Sigmoid colon (tissue), 7 donors: ENCODE results near the gene PET117. TPM values are rescaled to one million over a fixed set of nuclear protein-coding genes. Genes with fewer than 3 reads are reported as not detected.

Experiments
- DNase-seq: peaks from one replicate; pipeline ENCODE4 v3.0.0-alpha.2; 2019
- H3K27ac ChIP-seq, 4 donors: fragments of 200-600 bp; sonication (generic); one replicate each; pipeline ENCODE4 v1.5.1; 2016 to 2019; ENCODE audit warnings: mild to moderate bottlenecking in 1 of 4
- H3K27me3 ChIP-seq, 3 donors: fragments of 200-600 bp; sonication (generic); one replicate each; pipeline ENCODE4 v1.5.1; 2019; ENCODE audit warnings: mild to moderate bottlenecking in 1 of 3
- H3K36me3 ChIP-seq, 4 donors: fragments of 200-600 bp; sonication (generic); one replicate each; pipeline ENCODE4 v1.5.1; 2016 to 2019
- H3K4me1 ChIP-seq, 4 donors: fragments of 200-600 bp; sonication (generic); one replicate each; pipeline ENCODE4 v1.5.1; 2017 to 2019
- H3K4me3 ChIP-seq, 4 donors: fragments of 200-600 bp; sonication (generic); one replicate each; pipeline ENCODE4 v1.5.1; 2017 to 2019; ENCODE audit warnings: mild to moderate bottlenecking in 2 of 4, moderate library complexity in 1 of 4
- H3K9me3 ChIP-seq, 4 donors: fragments of 200-600 bp in 3 of 4; sonication (generic) in 3 of 4; one replicate each; pipeline versions ENCODE4 v1.5.1 to v1.6.1; 2013 to 2019
- CTCF ChIP-seq, 4 experiments: fragments of 450-650 bp in 3 of 4; fragments of 200-600 bp in 1 of 4; IDR thresholded peaks; one replicate each; pipeline ENCODE4 v1.5.1; 2016 to 2019; ENCODE audit warnings: antibody characterized with exemption in 4 of 4, mild to moderate bottlenecking in 3 of 4, moderate library complexity in 2 of 4
- EP300 ChIP-seq, 4 donors: sonication (generic); formaldehyde crosslinking; IDR thresholded peaks; one replicate each; pipeline ENCODE4 v1.6.1; 2017; ENCODE audit warnings: antibody characterized with exemption in 4 of 4
- POLR2A ChIP-seq, 2 donors: fragments of 450-650 bp; IDR thresholded peaks; one replicate each; pipeline ENCODE4 v1.6.1; 2016; ENCODE audit warnings: antibody characterized with exemption in 2 of 2, mild to moderate bottlenecking in 2 of 2, moderate library complexity in 2 of 2
- POLR2AphosphoS5 ChIP-seq, 4 donors: sonication (generic); formaldehyde crosslinking; IDR thresholded peaks; one replicate each; pipeline ENCODE4 v1.6.1; 2017; ENCODE audit warnings: antibody characterized with exemption in 4 of 4
- WGBS, 2 donors: extraction: QIAGEN DNeasy Blood & Tissue Kit; methylation state at CpG; one replicate each; pipeline ENCODE4 v1.1.7; 2013; 5-methylcytosine and 5-hydroxymethylcytosine counted together
- intact Hi-C: fragments of 100-400 bp; cut with DNase I; formaldehyde crosslinking; loops from one replicate; pipeline ENCODE4 v1.15.1; 2023
- polyA plus RNA-seq, 3 donors: library from polyadenylated mRNA; stranded (reverse); fragments of 200-250 nt; gene quantifications; one replicate each; pipeline ENCODE4 v1.2.3, GENCODE V29; 2013
- small RNA-seq, 3 donors: library from RNA; depleted of rRNA; stranded (forward); fragments of <200 nt; gene quantifications; one replicate each; pipeline ENCODE3, GENCODE V24; 2016
- total RNA-seq, 4 donors: library from RNA; depleted of rRNA; stranded (reverse); fragments of >200 nt; gene quantifications; one replicate each; pipeline ENCODE4 v1.1.0, GENCODE V29; 2016
- donor health status: healthy with polysubstance abuse.
- donor health status: Bipolar disorder and iron deficiency.
- donor health status: healthy.

PET117 gene
- total and polyA plus RNA-seq, 7 donors = 7.8 to 21.0 (median 17.8) TPM

DNA sequence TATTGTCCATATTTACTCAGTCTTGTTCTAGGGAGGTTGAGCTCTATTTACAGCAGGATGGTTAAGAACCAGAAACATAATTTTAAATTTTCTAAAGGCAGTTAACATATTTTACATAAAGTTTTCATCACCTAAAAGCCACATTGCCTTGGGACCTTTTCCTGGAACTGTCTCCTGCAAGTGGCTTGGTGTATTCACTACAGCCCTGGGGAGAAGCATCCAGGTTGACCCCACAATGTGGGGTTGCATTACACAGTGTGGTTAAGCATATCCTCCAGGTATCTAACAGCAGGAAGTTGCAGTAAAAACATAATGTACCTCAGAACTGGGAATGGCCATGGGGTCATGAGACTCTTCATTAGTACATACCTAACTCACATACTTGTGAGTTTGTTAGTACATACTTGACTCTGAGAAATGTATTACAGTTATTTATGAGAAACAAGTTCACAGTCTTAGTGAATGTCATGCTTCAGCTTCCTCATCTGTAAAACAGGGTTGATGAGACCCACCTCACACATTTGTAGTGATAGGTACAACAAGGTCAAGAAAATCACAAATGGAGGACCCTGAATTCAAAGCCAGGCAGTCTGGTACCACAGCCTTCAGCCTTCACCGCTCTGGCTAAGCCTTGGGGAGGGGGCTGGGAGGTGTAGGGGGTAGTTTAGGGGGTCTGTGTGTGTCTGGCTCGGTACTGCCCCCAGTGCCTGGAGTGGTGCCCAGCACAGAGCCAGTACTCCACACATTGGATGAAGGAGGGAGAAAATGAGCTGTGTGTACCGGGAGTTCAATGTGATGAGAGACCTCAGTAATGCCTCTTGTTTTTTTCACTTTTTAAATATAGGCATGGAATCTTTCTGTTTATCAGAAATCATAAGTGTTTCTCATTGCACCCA lies 52.9 kb downstream of the PET117 start:
- TF ChIP-seq CTCF (IDR thresholded peaks at IDR 0.05) (no peak), POLR2A (IDR thresholded peaks at IDR 0.05) (no peak), POLR2AphosphoS5 (IDR thresholded peaks at IDR 0.05) (no peak), EP300 (IDR thresholded peaks at IDR 0.05) (no peak)
- H3K36me3 ChIP-seq = peaks cover 4 to 41% (median 19%) of the 10 kb centered on the region in 4 donors
- intact Hi-C loops = no loop called here
- WGBS, 2 donors = 87 to 93% methylated on average over 3 of the region's 3 CpGs
- no peaks in the 10 kb centered on the region for H3K4me1 ChIP-seq
- no peak overlapping the region for H3K27ac ChIP-seq
- H3K27me3 ChIP-seq = no peaks in the 10 kb centered on the region
- no peak for DNase-seq
- H3K4me3 ChIP-seq = no peak overlapping the region
- H3K9me3 ChIP-seq = no peaks in the 10 kb centered on the region

DNA sequence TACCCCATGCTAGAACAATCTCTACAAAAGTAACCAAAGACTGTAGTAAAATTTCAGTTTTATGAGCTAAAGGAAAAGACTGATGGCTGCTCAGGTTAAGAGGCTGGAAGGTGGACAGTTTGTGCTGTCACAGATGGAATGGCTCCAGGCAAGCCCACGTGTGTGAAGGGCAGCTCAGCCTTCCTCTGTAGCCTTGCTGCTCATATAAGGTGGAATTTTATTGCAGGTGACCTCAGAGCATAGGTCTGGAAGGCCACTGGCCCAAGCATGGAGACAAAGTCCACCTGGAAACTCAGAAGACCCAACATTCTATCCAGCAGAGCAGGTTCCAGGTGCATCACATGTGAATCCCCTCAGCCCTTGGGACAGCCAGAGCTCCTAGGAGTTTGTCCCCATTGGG lies 53.6 kb downstream of the PET117 start:
- intact Hi-C loops = no loop called here
- Histone ChIP-seq H3K27ac (no peak overlapping the region), H3K4me3 (no peak overlapping the region), H3K9me3 (no peaks in the 10 kb centered on the region), H3K4me1 (no peaks in the 10 kb centered on the region), H3K27me3 (no peaks in the 10 kb centered on the region), H3K36me3 (peaks cover 0 to 34% (median 15%) of the 10 kb centered on the region in 4 donors)
- 46 to 66% methylated on average over 1 of the region's 1 CpG for WGBS, 2 donors
- no peak for DNase-seq
- TF ChIP-seq POLR2AphosphoS5 (IDR thresholded peaks at IDR 0.05) = no peak
- TF ChIP-seq POLR2A (IDR thresholded peaks at IDR 0.05) = no peak
- TF ChIP-seq EP300 (IDR thresholded peaks at IDR 0.05) = no peak
- TF ChIP-seq CTCF (IDR thresholded peaks at IDR 0.05) = no peak

Small RNA genes within 50 kb of the gene (small RNA-seq; reads per million reads assigned to genes)
- gene RF00019 (0 reads per million in 3 donors), gene RNU7-137P (0 reads per million in 3 donors)

Other genes starting within 250 kb of the PET117 start
- gene SNX5, start 169.1 kb upstream of the PET117 start, total RNA-seq = 10 to 100 TPM; 69.0 to 79.5 (median 72.5) TPM
- gene SNX5, start 169.1 kb upstream of the PET117 start, polyA plus RNA-seq = 10 to 100 TPM; 88.7 to 98.5 (median 89.9) TPM
- gene MGME1, start 168.8 kb upstream of the PET117 start, total RNA-seq = 10 to 100 TPM in 2 of 4 donors, 1 to 10 TPM in 2; 5.0 to 15.8 (median 10.8) TPM
- gene MGME1, start 168.8 kb upstream of the PET117 start, polyA plus RNA-seq = 10 to 100 TPM; 14.8 to 17.4 (median 16.9) TPM
- gene OVOL2, start 79.9 kb upstream of the PET117 start, total RNA-seq = not detected
- 10 to 100 TPM in 2 of 3 donors, 1 to 10 TPM in 1; 9.6 to 15.7 (median 13.2) TPM for gene OVOL2, start 79.9 kb upstream of the PET117 start, polyA plus RNA-seq
- gene KAT14, start within 50 bp of the PET117 start, total RNA-seq = 10 to 100 TPM; 12.6 to 21.7 (median 17.9) TPM
- gene KAT14, start within 50 bp of the PET117 start, polyA plus RNA-seq = 1 to 10 TPM; 7.6 to 9.1 (median 7.8) TPM
- gene ZNF133, start 150.7 kb downstream of the PET117 start, total RNA-seq = 10 to 100 TPM; 16.2 to 20.3 (median 18.4) TPM
- gene ZNF133, start 150.7 kb downstream of the PET117 start, polyA plus RNA-seq = 1 to 10 TPM; 4.8 to 7.3 (median 6.0) TPM